GM13977 (cell line): ENCODE data around the gene ARL3.
A peak's percentile ranks its signal among the peaks of the same experiment; 100 is the strongest.
"Not testable (repeated sequence)": the region's sequence is repeated elsewhere in the genome, so short reads cannot be mapped to it uniquely, and the experiment has no call there.

Source experiments
- DNase-seq: peaks from one replicate; pipeline ENCODE4 v3.0.0; 2012; ENCODE audit warnings: low spot score
- in situ Hi-C: fragments of 300-500 bp; cut with MboI; formaldehyde crosslinking; loops from one replicate; pipeline ENCODE4 v1.12.0; 2022; ENCODE audit warnings: low sequenced_read_pairs, low pct_unique_long_range_greater_than_20kb, mixed read lengths, inconsistent platforms; ENCODE audit not compliant: unreplicated experiment
- TF ChIP-seq, protein P1 (sequence below): IDR thresholded peaks from 2 replicates; pipeline ENCODE4 v1.5.1; 2012; ENCODE audit warnings: mild to moderate bottlenecking, control low read depth; ENCODE audit not compliant: insufficient read depth; ENCODE audit errors: extremely low read depth, missing control alignments

Gene ARL3, protein sequence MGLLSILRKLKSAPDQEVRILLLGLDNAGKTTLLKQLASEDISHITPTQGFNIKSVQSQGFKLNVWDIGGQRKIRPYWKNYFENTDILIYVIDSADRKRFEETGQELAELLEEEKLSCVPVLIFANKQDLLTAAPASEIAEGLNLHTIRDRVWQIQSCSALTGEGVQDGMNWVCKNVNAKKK

DNA sequence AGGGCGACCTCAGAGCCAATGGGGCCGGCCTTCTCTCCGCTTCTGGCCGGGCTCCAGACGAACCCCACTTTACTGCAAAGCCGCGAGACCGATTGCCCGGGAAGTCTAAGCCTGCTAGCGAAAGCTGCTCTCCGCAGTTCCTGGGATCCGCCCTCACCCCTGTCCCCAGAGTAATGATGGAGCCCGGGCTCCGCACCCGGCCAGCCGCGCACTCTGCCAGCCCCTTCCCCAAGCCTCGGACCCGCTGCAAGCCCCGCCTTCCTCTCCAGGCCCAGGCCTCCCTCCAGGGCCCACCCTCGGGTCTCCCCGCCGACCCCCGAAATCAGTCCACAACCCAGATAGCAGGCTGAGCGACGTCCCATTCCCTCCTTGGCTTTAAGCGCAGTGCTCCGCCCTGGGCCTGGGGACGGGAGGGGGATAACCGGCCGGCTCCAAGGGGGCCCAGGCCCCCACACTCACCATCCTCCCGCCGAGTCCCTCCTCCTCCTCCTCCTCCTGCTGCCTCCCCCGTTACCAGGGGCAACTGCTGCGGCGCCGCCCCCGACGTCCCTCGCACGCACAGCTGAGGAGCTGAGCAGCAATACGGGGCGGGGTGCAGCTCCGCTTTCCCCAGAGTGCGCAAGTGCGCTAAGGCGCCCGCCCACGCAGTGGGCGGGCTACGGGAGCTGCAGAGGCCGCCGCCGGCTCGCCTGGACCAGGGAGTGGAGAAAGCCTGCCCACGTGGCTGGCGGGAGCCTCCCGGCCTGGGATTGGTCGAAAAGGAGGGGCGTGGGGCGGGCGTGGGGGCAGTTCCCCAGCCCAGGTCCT lies at the start of gene ARL3:
Gene ARL3, minus strand, starts transcription at position 584 of the 807 bp plus-strand sequence. Its CDS starts 122 bp downstream, at position 462.
- peak; percentile 97 for DNase-seq
- TF ChIP-seq, protein P1, sequence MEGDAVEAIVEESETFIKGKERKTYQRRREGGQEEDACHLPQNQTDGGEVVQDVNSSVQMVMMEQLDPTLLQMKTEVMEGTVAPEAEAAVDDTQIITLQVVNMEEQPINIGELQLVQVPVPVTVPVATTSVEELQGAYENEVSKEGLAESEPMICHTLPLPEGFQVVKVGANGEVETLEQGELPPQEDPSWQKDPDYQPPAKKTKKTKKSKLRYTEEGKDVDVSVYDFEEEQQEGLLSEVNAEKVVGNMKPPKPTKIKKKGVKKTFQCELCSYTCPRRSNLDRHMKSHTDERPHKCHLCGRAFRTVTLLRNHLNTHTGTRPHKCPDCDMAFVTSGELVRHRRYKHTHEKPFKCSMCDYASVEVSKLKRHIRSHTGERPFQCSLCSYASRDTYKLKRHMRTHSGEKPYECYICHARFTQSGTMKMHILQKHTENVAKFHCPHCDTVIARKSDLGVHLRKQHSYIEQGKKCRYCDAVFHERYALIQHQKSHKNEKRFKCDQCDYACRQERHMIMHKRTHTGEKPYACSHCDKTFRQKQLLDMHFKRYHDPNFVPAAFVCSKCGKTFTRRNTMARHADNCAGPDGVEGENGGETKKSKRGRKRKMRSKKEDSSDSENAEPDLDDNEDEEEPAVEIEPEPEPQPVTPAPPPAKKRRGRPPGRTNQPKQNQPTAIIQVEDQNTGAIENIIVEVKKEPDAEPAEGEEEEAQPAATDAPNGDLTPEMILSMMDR, result no peak
- in situ Hi-C loops, result no loop called here

DNA sequence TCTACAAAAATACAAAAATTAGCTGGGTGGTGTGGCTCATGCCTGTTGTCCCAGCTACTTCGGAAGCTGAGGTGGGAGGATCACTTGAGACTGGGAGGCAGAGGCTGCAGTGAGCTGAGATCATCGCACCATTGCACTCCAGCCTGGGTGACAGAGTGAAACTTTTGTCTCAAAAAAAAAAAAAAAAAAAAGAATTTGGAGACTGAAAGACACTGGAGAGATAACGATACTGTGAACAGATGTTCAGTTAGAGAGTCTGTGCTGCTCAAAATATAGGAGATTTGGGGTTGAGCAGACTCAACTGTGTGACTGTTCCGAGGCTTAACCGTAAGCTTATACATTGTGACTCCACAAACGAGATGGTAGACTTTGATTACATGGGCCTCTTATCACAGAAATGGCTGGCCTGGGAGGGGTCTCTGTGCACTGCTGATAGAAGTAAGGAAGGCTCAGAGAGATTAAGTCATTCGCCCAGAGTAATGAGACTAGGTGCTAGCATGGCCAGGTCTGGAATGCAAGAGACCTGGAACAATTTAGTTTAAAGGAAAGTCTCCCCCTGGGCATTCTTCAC lies 48.9 kb upstream of the ARL3 start:
- DNase-seq, result no peak
- TF ChIP-seq, protein P1, result no peak
- in situ Hi-C loops, result no loop called here

DNA sequence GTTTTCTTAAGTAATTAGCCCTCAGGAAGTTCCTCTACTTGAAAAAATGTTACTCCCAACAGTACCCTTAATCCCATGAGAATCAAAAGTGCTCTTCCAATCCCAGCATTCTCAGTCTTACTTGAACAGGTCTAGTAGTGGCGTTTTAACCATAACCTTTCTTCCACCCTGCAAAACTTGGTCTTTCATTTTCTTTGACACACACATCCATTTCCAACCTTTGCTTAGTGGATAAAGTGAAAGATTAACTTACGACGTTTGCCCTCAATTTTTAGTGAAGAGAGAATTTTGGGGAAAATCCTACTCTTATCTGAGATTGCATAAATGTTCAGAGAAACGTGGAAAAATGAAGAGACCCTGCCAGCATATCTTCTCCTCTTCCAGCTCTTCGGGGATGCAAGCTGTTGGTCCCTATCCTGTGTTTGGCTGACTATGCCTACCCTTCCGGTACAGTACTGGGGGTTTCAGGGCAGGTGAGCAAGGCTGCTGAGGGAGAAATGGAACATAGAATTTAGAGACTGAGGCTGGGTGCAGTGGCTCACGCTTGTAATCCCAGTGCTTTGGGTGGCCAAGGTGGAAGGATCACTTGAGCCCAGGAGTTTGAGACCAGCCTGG lies 48.3 kb upstream of the ARL3 start:
- in situ Hi-C loops, result no loop called here
- TF ChIP-seq, protein P1, result no peak
- DNase-seq, result no peak

GRCh38 chr10:102761981-102762380 lies 47.8 kb upstream of the ARL3 start:
- no peak for DNase-seq
- in situ Hi-C loops, result no loop called here

GRCh38 chr10:102759497-102760210 lies 45.5 kb upstream of the ARL3 start:
- TF ChIP-seq, protein P1, result no peak
- in situ Hi-C loops, result no loop called here
- DNase-seq, result no peak

More at GRCh38 chr10:102761981-102762380, 47.8 kb upstream of the ARL3 start:
- TF ChIP-seq, protein P1, result no peak

- in situ Hi-C loops, DNase-seq: not testable (repeated sequence)
Measured at GRCh38 chr10:102758933-102759262, 44.7 kb upstream of the ARL3 start.
